ENCODE results near the gene TRPM2. TPM values are rescaled to one million over a fixed set of nuclear protein-coding genes. Genes with fewer than 3 reads are reported as not detected.

TRPM2 gene
- total RNA-seq, 1 donor from 2014 or later = 1.9 TPM

Other genes starting within 250 kb of the TRPM2 start
- 8.6 TPM for gene PWP2, start 246.2 kb upstream of the TRPM2 start, total RNA-seq
- gene GATD3, start 219.9 kb upstream of the TRPM2 start, total RNA-seq = 146 TPM
- 4.3 TPM for gene ICOSLG, start 112.7 kb upstream of the TRPM2 start, total RNA-seq
- gene DNMT3L, start 91.7 kb upstream of the TRPM2 start, total RNA-seq = not detected
- not detected for gene AIRE, start 67.7 kb upstream of the TRPM2 start, total RNA-seq
- 42.7 TPM for gene PFKL, start 53.6 kb upstream of the TRPM2 start, total RNA-seq
- gene CFAP410, start 14.2 kb upstream of the TRPM2 start, total RNA-seq = 13.9 TPM
- gene LRRC3, start 101.9 kb downstream of the TRPM2 start, total RNA-seq = 2.7 TPM
- not detected for gene KRTAP10-1, start 186.6 kb downstream of the TRPM2 start, total RNA-seq
- not detected for gene KRTAP10-2, start 197.9 kb downstream of the TRPM2 start, total RNA-seq
- gene KRTAP10-3, start 205.2 kb downstream of the TRPM2 start, total RNA-seq = not detected
- not detected for gene KRTAP10-4, start 220.1 kb downstream of the TRPM2 start, total RNA-seq
- not detected for gene KRTAP10-5, start 227.0 kb downstream of the TRPM2 start, total RNA-seq
- gene KRTAP10-6, start 238.9 kb downstream of the TRPM2 start, total RNA-seq = not detected
- not detected for gene KRTAP10-7, start 247.0 kb downstream of the TRPM2 start, total RNA-seq

Measured in Right ventricle myocardium superior (tissue), 1 donor.